Transverse colon (tissue), 4 donors: ENCODE measurements around the gene MYD88.

ENCODE experiments used
- CTCF ChIP-seq, 5 experiments: fragments of 200-600 bp in 3 of 5; fragments of 450-650 bp in 2 of 5; sonication (generic) in 3 of 5; IDR thresholded peaks; 1 replicate in 2 of 5; 2 replicates in 3 of 5; pipeline ENCODE4 v1.5.1; 2016 to 2017; ENCODE audit warnings: antibody characterized with exemption in 5 of 5, inconsistent platforms in 3 of 5, mild to moderate bottlenecking in 2 of 5, moderate library complexity in 1 of 5
- POLR2A ChIP-seq: fragments of 450-650 bp; IDR thresholded peaks from one replicate; pipeline ENCODE4 v1.6.1; 2016; ENCODE audit warnings: antibody characterized with exemption, mild to moderate bottlenecking, moderate library complexity
- POLR2AphosphoS5 ChIP-seq, 3 donors: sonication (generic); formaldehyde crosslinking; IDR thresholded peaks; one replicate each; pipeline ENCODE4 v1.6.1; 2016; ENCODE audit warnings: antibody characterized with exemption in 3 of 3

- TF ChIP-seq POLR2AphosphoS5 (IDR thresholded peaks at IDR 0.05), result peak in 1 of 3 donors; percentile 26
- TF ChIP-seq CTCF (IDR thresholded peaks at IDR 0.05), result no peak
- TF ChIP-seq POLR2A, result no peak
These were observed 15.6 kb downstream of the MYD88 start for GRCh38 chr3:38154033-38154494.
